ENCODE results near the gene PDCD10.
A peak's percentile ranks its signal among the peaks of the same experiment; 100 is the strongest.

PDCD10 gene

GRCh38 chr3:167734498-167735232 lies at the start of gene PDCD10:
TSS of gene PDCD10 (minus strand) at chr3:167734892. CDS start at chr3:167720157, 14,735 bp downstream.
- DNase-seq (ENCODE audit: low spot score) = peak; percentile 100

- peak; percentile 22 for DNase-seq (ENCODE audit: low spot score)
Measured at GRCh38 chr3:167783781-167784180, 49.1 kb upstream of the PDCD10 start.

- no peak for DNase-seq (ENCODE audit: low spot score)
Measured at GRCh38 chr3:167780214-167780883, 45.7 kb upstream of the PDCD10 start.

GRCh38 chr3:167777356-167777755 lies 42.7 kb upstream of the PDCD10 start:
- DNase-seq (ENCODE audit: low spot score) = no peak

DNA sequence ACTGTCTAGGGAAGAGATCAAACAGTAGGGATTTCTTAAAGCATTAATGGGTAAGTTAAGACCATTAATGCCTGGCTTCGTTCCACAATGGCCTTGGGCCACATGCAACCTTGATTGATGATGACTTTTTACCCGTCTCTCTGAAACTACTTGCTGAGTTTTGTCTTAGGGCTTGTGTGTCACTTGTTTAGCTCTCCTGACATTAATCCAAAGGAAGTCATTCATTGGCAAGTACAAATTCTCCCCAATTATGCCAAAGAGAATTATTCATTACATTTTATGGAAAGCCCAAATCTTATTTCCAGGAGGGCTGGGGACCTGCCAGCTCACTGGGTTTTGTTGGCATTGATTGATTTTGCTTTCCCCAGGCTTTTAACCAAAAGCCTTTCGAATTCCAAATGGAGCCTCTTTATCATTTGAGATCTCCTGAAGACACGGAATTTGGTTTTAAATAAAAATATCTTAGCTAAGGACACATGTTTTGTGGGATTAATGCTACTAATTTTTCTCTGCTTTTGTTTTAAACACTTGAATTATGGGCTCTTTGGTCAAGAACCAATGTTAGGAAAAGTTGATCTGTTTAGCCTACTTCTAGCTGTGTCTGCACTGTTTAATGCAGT lies 41.5 kb upstream of the PDCD10 start:
- no peak for DNase-seq (ENCODE audit: low spot score)

DNA sequence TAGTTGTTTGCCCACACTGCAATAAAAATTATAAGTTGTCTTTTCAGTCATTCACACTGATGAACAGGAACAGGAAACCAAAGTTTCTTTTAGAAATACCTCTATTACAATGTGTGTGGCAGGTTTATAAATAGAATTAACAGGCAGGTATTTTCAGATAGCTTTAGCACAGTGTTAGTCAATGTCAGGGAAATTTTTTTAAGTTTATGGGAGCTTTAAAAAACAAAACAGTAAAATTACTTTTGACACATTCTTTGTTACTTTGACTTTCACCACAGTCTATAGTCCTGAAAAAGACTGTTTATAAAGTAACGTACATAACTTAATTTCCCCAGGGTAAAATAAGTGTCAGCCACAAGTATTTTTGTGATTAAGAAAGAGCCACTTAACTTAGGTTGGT lies 38.9 kb upstream of the PDCD10 start:
- no peak for DNase-seq (ENCODE audit: low spot score)

GRCh38 chr3:167772992-167773391 lies 38.3 kb upstream of the PDCD10 start:
- no peak for DNase-seq (ENCODE audit: low spot score)

- no peak for DNase-seq (ENCODE audit: low spot score)
Measured at GRCh38 chr3:167762296-167762695, 27.6 kb upstream of the PDCD10 start.

DNA sequence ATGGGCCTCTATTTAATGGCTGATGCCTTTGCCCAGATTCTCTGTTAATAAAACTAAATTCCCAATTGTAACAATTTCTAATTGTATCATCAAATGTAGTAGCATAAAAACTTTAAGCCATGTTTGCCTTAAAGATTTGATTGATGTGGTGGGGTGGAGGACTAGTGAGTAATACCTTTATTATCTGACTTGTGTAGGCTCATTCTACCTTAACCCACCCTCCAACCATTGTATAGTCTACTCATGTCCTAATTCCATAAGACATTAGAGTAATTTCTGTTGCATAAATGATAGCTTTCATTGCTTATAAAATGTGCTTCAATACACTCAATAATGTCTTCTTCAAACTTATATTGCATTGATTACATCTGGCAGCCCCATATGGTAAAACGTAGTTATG lies 26.6 kb upstream of the PDCD10 start:
- DNase-seq (ENCODE audit: low spot score) = no peak

- DNase-seq (ENCODE audit: low spot score) = no peak
Measured at GRCh38 chr3:167754049-167754448, 19.4 kb upstream of the PDCD10 start.

- no peak for DNase-seq (ENCODE audit: low spot score)
Measured at GRCh38 chr3:167750272-167750971, 15.7 kb upstream of the PDCD10 start.

DNA sequence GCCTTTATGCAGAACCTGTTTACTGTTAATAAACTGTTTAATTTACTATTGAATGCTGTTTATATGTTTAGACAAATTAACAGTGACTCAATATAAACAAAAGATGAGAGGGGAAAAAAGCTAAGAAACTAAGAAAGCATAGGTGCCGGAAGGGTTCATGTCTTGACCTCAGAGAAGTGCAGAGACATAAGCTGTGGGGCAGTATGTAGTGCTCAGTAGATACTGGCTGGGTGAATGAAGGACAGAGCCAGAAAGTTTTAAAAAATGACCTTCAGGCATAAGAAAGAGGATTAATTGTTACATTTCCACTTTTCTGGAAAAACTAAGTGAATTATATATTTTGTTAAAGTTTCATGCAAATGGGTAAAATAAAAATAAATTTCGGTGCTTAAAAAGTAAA lies 15.0 kb upstream of the PDCD10 start:
- no peak for DNase-seq (ENCODE audit: low spot score)

- DNase-seq (ENCODE audit: low spot score) = no peak
Measured at GRCh38 chr3:167749209-167749608, 14.5 kb upstream of the PDCD10 start.

DNA sequence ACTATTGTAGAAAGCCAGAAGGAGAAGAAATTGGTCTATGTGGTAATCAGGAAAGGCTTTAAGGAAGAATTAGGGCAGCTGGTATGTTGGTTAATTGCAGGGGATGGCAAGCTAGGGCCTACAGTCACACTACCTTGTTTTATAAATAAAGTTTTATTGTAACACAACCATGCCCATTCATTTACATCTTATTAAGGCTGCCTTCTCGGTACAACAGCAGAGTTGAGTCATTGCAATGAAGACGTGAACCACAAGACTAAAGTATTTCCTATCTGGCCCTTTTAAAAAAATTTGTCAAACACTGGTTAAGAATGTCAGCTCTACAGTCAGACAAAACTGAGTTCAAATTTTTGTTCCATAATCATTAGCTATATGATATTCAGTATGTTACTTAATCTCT lies 9.1 kb upstream of the PDCD10 start:
- no peak for DNase-seq (ENCODE audit: low spot score)

GRCh38 chr3:167742338-167742737 lies 7.6 kb upstream of the PDCD10 start:
- DNase-seq (ENCODE audit: low spot score) = no peak

DNA sequence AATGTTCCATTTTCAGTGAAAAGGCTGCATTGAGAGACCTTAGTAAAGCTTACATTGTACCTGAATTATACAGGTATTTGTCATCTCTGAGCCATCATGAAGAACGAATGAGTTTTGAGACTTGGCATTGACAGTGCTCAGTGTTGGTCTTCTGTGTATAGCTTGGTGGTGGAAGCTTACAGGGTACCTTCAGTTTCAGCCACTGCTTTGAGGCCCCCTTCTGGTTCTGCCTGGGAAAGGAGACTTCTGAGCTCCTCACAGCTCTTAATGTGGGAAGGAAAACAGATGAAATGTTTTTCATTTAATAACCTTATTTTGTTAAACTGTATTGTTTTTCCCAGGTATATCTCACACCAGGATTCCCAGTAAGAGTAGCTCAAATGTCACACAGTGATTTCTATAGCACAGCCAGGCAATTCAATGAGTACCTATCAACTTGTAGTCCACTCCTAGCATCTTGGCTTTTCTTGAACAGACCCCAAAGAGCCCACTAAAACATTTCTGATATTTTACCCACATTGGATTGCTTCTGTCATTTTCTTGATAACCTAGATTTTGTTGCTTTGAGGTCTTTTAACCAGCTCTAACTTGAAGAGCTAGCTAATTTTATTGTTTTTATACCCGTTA lies 6.4 kb upstream of the PDCD10 start:
- DNase-seq (ENCODE audit: low spot score) = peak; percentile 45

GRCh38 chr3:167739190-167739810 lies 4.6 kb upstream of the PDCD10 start:
- DNase-seq (ENCODE audit: low spot score) = no peak

GRCh38 chr3:167738037-167738436 lies 3.3 kb upstream of the PDCD10 start:
- DNase-seq (ENCODE audit: low spot score) = no peak

GRCh38 chr3:167736997-167737396 lies 2.3 kb upstream of the PDCD10 start:
- DNase-seq (ENCODE audit: low spot score) = no peak

- no peak for DNase-seq (ENCODE audit: low spot score)
Measured at GRCh38 chr3:167736264-167736787, 1.6 kb upstream of the PDCD10 start.

All from cerebellar cortex (tissue), 1 donor.